HepG2 (cell line): ENCODE measurements around the gene GRK5. TPM values are rescaled to one million over a fixed set of nuclear protein-coding genes. Genes with fewer than 3 reads are reported as not detected.

Experiments
- CHCHD3 ChIP-seq: sonication (generic); formaldehyde crosslinking; IDR thresholded peaks from 2 replicates; pipeline ENCODE4 v1.8.0; 2022; ENCODE audit warnings: mild to moderate bottlenecking, missing genetic modification reagents, moderate library complexity
- RFX1 ChIP-seq: fragments of 450-650 bp; IDR thresholded peaks from 2 replicates; pipeline ENCODE4 v1.6.1; 2017
- TCF7 ChIP-seq: sonication (generic); IDR thresholded peaks from 2 replicates; pipeline ENCODE4 v1.6.1; 2016; ENCODE audit warnings: antibody characterized with exemption, low read depth
- ZBTB1 ChIP-seq: sonication (generic); formaldehyde crosslinking; IDR thresholded peaks from 2 replicates; pipeline ENCODE4 v1.4.0; 2020; ENCODE audit warnings: missing genetic modification reagents, borderline replicate concordance
- ZFYVE20 ChIP-seq: sonication (generic); formaldehyde crosslinking; IDR thresholded peaks from 2 replicates; pipeline ENCODE4 v1.8.0; 2023; ENCODE audit warnings: low read depth, mild to moderate bottlenecking, moderate library complexity, missing genetic modification reagents, borderline replicate concordance
- ZNF441 ChIP-seq: sonication (generic); formaldehyde crosslinking; IDR thresholded peaks from 2 replicates; pipeline ENCODE4 v1.7.0; 2021; ENCODE audit warnings: missing genetic modification reagents, borderline replicate concordance
- ZSCAN12 ChIP-seq: sonication (generic); formaldehyde crosslinking; IDR thresholded peaks from 2 replicates; pipeline ENCODE4 v1.9.0; 2021; ENCODE audit warnings: mild to moderate bottlenecking, missing genetic modification reagents
- ZSCAN29 ChIP-seq: sonication (generic); formaldehyde crosslinking; conservative IDR thresholded peaks from 2 replicates; pipeline ENCODE4 v1.4.0; 2020; ENCODE audit warnings: mild to moderate bottlenecking, missing genetic modification reagents
- polyA plus RNA-seq, 8 experiments: library from polyadenylated mRNA; depleted of rRNA in 3 of 8; stranded (reverse) in 7 of 8; unstranded in 1 of 8; fragments of >200 nt; fragmentation: Illumina TruSeq in 4 of 8; extraction: Trizol in 4 of 8; gene quantifications; 2 replicates each; pipeline versions ENCODE4 v1.2.1 to v1.2.3, GENCODE V29; 2011 to 2016; ENCODE audit warnings: low read depth in 4 of 8, missing spikeins in 1 of 8, mixed read lengths in 1 of 8; ENCODE audit not compliant: insufficient read depth in 1 of 8
- total RNA-seq, 5 experiments: library from RNA; depleted of rRNA; stranded (reverse); fragments of >200 nt; fragmentation: Illumina TruSeq; extraction: Trizol; gene quantifications; 2 replicates each; pipeline ENCODE4 v1.2.3, GENCODE V29; 2016; ENCODE audit warnings: low read depth in 1 of 5
- TF ChIP-seq, protein P1 (sequence below): sonication (generic); formaldehyde crosslinking; IDR thresholded peaks from 2 replicates; pipeline ENCODE4 v1.4.0; 2020; ENCODE audit warnings: missing genetic modification reagents
- TF ChIP-seq, protein P2 (sequence below): sonication (generic); formaldehyde crosslinking; IDR thresholded peaks from 2 replicates; pipeline ENCODE4 v1.4.0; 2020; ENCODE audit warnings: missing genetic modification reagents, borderline replicate concordance
- TF ChIP-seq, protein P3 (sequence below): IDR thresholded peaks from 2 replicates; pipeline ENCODE4 v1.6.1; 2012; ENCODE audit warnings: low read length, improper control_type of control experiment
- TF ChIP-seq, protein P4 (sequence below): sonication (generic); formaldehyde crosslinking; conservative IDR thresholded peaks from 2 replicates; pipeline ENCODE4 v1.4.0; 2020; ENCODE audit warnings: missing genetic modification reagents

Gene GRK5
- total and polyA plus RNA-seq, 2 of the 13 experiments (the other 11 are each of a cell fraction or from before 2014, with no cell fraction given) = 10.4 to 12.6 TPM

DNA sequence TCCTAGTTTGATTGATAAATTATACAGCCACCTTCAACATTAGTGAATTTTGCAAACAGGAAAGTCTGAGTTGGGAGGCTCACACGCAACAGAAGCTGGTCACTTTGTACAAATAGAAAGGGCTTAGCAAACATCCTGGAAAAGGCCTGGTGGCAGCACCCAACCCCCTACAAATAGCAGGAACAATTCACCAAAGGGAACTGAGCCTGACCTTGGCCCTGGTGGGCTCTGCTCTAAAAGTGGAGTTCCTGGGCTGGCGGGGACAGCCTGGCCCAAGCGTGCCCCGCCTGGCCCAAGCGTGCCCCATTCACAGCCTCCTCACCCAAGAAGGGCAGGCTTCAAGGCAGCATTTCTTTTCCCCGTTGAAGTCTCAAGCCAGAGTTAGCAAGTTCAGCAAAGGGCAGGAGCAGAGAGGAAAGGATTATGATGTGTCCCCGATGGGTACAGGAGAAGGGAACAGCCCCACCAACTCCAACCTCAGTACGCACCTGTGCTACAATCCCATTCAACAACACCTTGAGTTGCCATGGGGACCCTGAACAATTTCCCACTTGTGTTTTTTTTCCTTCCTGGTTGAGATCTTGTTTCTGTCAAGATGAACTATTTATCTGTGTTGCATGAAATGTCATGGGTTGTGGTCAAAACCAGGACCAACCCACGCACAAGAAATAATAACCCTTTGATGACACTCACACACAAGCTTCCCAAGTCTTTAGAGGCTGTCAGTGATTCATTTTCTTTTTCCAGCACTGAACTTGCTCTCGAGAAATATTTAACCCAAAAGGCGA, 291.7 kb downstream of the GRK5 start (continued):
- TF ChIP-seq, protein P1, sequence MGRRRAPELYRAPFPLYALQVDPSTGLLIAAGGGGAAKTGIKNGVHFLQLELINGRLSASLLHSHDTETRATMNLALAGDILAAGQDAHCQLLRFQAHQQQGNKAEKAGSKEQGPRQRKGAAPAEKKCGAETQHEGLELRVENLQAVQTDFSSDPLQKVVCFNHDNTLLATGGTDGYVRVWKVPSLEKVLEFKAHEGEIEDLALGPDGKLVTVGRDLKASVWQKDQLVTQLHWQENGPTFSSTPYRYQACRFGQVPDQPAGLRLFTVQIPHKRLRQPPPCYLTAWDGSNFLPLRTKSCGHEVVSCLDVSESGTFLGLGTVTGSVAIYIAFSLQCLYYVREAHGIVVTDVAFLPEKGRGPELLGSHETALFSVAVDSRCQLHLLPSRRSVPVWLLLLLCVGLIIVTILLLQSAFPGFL (CRISPR knock-in tag) = no peak
- TF ChIP-seq ZSCAN29 (CRISPR knock-in tag) = 0 out of 2 replicates have a peak, but pooled peaks have one; percentile 15
- TF ChIP-seq ZSCAN12 (CRISPR knock-in tag) = no peak
- TF ChIP-seq, protein P2, sequence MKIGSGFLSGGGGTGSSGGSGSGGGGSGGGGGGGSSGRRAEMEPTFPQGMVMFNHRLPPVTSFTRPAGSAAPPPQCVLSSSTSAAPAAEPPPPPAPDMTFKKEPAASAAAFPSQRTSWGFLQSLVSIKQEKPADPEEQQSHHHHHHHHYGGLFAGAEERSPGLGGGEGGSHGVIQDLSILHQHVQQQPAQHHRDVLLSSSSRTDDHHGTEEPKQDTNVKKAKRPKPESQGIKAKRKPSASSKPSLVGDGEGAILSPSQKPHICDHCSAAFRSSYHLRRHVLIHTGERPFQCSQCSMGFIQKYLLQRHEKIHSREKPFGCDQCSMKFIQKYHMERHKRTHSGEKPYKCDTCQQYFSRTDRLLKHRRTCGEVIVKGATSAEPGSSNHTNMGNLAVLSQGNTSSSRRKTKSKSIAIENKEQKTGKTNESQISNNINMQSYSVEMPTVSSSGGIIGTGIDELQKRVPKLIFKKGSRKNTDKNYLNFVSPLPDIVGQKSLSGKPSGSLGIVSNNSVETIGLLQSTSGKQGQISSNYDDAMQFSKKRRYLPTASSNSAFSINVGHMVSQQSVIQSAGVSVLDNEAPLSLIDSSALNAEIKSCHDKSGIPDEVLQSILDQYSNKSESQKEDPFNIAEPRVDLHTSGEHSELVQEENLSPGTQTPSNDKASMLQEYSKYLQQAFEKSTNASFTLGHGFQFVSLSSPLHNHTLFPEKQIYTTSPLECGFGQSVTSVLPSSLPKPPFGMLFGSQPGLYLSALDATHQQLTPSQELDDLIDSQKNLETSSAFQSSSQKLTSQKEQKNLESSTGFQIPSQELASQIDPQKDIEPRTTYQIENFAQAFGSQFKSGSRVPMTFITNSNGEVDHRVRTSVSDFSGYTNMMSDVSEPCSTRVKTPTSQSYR (CRISPR knock-in tag) = peak; percentile 92
- TF ChIP-seq ZFYVE20 = no peak
- TF ChIP-seq, protein P3, sequence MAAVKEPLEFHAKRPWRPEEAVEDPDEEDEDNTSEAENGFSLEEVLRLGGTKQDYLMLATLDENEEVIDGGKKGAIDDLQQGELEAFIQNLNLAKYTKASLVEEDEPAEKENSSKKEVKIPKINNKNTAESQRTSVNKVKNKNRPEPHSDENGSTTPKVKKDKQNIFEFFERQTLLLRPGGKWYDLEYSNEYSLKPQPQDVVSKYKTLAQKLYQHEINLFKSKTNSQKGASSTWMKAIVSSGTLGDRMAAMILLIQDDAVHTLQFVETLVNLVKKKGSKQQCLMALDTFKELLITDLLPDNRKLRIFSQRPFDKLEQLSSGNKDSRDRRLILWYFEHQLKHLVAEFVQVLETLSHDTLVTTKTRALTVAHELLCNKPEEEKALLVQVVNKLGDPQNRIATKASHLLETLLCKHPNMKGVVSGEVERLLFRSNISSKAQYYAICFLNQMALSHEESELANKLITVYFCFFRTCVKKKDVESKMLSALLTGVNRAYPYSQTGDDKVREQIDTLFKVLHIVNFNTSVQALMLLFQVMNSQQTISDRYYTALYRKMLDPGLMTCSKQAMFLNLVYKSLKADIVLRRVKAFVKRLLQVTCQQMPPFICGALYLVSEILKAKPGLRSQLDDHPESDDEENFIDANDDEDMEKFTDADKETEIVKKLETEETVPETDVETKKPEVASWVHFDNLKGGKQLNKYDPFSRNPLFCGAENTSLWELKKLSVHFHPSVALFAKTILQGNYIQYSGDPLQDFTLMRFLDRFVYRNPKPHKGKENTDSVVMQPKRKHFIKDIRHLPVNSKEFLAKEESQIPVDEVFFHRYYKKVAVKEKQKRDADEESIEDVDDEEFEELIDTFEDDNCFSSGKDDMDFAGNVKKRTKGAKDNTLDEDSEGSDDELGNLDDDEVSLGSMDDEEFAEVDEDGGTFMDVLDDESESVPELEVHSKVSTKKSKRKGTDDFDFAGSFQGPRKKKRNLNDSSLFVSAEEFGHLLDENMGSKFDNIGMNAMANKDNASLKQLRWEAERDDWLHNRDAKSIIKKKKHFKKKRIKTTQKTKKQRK = no peak
- no peak for TF ChIP-seq ZNF441 (CRISPR knock-in tag)
- peak; percentile 64; the same call in 1 of the 2 replicates for TF ChIP-seq TCF7
- TF ChIP-seq RFX1 = peak; percentile 44; the same call in 1 of the 2 replicates
- TF ChIP-seq CHCHD3 = no peak
- TF ChIP-seq, protein P4, sequence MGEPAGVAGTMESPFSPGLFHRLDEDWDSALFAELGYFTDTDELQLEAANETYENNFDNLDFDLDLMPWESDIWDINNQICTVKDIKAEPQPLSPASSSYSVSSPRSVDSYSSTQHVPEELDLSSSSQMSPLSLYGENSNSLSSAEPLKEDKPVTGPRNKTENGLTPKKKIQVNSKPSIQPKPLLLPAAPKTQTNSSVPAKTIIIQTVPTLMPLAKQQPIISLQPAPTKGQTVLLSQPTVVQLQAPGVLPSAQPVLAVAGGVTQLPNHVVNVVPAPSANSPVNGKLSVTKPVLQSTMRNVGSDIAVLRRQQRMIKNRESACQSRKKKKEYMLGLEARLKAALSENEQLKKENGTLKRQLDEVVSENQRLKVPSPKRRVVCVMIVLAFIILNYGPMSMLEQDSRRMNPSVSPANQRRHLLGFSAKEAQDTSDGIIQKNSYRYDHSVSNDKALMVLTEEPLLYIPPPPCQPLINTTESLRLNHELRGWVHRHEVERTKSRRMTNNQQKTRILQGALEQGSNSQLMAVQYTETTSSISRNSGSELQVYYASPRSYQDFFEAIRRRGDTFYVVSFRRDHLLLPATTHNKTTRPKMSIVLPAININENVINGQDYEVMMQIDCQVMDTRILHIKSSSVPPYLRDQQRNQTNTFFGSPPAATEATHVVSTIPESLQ (CRISPR knock-in tag) = no peak
- TF ChIP-seq ZBTB1 (CRISPR knock-in tag) = no peak
